Effector memory CD4-positive, alpha-beta T cell (primary cell): Measurements from ENCODE around the gene C18orf63.
"Not testable (repeated sequence)": the region's sequence is repeated elsewhere in the genome, so short reads cannot be mapped to it uniquely, and the experiment has no call there.

Experiments used
- DNase-seq, 3 donors: peaks; one replicate each; pipeline ENCODE4 v3.0.0-alpha.2; 2020
- H3K27ac ChIP-seq: 2 replicates; pipeline ENCODE4 v1.7.0; 2013; ENCODE audit warnings: mild to moderate bottlenecking, low read length, moderate library complexity; ENCODE audit not compliant: insufficient read depth, poor library complexity, severe bottlenecking
- H3K27me3 ChIP-seq: replicated peaks from 2 replicates; pipeline ENCODE4 v1.7.0; 2013; ENCODE audit warnings: mild to moderate bottlenecking, low read length; ENCODE audit not compliant: insufficient read depth, control insufficient read depth, poor library complexity, severe bottlenecking
- H3K36me3 ChIP-seq: 2 replicates; pipeline ENCODE4 v1.7.0; 2013; ENCODE audit warnings: mild to moderate bottlenecking, low read length, moderate library complexity; ENCODE audit not compliant: control insufficient read depth, insufficient read depth
- H3K4me1 ChIP-seq: 2 replicates; pipeline ENCODE4 v1.7.0; 2013; ENCODE audit warnings: low read length, mild to moderate bottlenecking; ENCODE audit not compliant: control insufficient read depth, insufficient read depth, poor library complexity, severe bottlenecking
- H3K4me3 ChIP-seq: 2 replicates; pipeline ENCODE4 v1.7.0; 2013; ENCODE audit warnings: low read length, low read depth, mild to moderate bottlenecking; ENCODE audit not compliant: insufficient read depth, poor library complexity, severe bottlenecking
- H3K9me3 ChIP-seq: 2 replicates; pipeline ENCODE4 v1.7.0; 2013; ENCODE audit warnings: mild to moderate bottlenecking, low read length, moderate library complexity; ENCODE audit not compliant: control insufficient read depth

C18orf63 gene

DNA sequence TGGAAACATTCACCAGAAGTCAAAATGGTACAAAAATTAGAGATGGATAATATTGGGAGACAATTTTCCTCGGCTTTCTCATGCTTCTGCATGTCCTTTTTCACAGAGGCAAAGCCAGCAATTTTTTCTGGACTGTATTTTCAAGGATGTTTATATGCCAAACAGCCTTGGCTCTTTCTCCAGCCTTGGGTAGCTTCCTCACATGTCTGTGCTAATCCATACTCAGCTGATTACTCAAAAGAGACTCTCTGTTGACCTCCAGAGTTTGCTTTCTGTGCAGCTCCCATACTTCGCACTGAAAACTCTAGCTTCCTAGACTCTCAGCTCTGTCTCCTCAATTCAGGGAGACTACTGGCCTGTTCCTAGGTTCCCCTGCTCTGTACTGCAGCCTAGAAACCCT is 10.6 kb downstream of the C18orf63 start:
- H3K27ac ChIP-seq: no peak overlapping the region
- DNase-seq: no peak

DNA sequence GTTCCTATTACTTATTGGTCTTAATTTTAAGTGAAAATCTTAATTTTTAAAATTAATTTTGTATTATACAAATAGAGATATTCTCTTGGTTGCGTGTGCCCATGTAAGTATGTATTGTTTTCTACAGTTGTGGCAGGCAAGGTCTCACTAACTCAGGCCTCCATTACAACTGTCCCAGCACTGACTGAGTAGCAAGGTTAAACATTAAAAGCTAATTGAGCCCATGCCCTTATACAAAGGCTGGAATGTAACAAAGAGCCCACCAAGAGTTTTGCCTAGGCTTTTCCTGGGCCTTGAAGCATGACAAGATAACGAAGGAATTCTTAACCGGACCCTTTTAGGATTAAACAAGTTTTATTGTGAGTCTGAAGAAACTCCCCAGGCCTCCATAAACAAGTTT is 11.2 kb downstream of the C18orf63 start:
- not testable (repeated sequence) for H3K4me3 ChIP-seq, H3K36me3 ChIP-seq, H3K4me1 ChIP-seq, H3K27ac ChIP-seq, DNase-seq, H3K27me3 ChIP-seq, H3K9me3 ChIP-seq

More for the DNA sequence above, 10.6 kb downstream of the C18orf63 start:
- Histone ChIP-seq H3K4me3 (no peak overlapping the region), H3K36me3 (no peaks in the 10 kb centered on the region), H3K4me1 (no peaks in the 10 kb centered on the region), H3K9me3 (no peaks in the 10 kb centered on the region), H3K27me3 (no peaks in the 10 kb centered on the region)

DNA sequence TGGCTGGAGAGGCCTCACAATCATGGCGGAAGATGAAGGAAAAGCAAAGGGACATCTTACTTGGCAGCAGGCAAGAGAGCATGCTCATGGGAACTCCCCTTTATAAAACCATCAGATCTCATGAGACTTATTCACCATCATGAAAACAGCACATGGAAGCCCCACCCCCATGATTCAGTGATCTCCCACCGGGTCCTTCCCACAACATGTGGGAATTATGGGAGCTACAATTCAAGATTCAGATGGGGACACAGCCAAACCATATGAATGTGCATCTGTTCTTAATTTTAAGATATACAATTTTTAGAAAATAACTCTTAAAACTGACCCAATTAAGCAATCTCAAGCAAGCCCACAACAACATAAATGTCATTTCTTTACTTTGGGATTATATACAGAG is 12.6 kb downstream of the C18orf63 start:
- DNase-seq: no peak
- Histone ChIP-seq H3K27me3 (no peaks in the 10 kb centered on the region), H3K36me3 (no peaks in the 10 kb centered on the region), H3K27ac (no peak overlapping the region), H3K9me3 (no peaks in the 10 kb centered on the region), H3K4me3 (no peak overlapping the region), H3K4me1 (no peaks in the 10 kb centered on the region)

DNA sequence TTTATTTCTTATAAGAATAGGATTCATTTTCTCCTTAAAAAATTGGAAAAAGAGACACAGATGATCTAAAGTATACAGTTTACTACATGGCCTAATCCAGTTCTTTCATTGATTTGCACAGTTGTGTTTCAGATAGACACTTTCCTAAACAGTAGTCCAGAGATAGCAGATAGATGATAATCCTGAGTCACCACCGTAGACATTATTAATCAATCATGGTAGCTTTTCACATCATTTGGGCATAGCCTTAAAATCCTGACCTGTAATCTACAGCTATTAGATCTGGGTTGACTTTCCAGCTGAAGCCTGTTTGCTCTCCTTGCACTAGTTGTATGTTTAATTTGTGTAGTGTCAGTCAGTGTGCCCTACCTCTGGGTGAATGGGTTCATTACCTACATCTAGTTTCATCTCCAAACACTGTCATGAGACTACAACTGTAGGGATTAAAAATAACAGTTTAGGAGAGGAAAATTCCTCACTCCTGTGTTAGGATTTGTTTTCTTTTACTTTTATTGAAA is 14.1 kb downstream of the C18orf63 start:
- no peaks in the 10 kb centered on the region for H3K9me3 ChIP-seq
- no peaks in the 10 kb centered on the region for H3K4me1 ChIP-seq
- H3K27ac ChIP-seq: no peak overlapping the region
- no peak overlapping the region for H3K4me3 ChIP-seq
- H3K27me3 ChIP-seq: no peaks in the 10 kb centered on the region
- no peaks in the 10 kb centered on the region for H3K36me3 ChIP-seq
- DNase-seq: no peak

DNA sequence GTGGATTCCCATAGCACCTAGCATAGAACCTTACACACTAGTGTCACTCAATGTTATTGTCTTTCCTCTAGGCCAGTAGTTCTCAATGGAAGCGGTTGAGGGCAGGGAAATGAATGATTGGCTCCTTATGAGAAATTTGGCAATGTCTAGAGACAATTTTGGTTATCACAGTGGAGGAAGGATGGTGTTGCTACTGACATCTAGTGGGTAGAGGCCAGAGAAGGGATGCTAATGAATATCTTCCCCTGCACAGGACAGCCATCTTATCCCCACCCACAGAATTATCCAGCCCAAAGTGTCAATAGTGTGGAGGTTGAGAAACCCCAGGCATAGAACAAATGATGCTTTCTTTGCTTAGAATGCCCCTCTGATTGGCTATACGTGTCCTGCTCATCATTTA is 15.8 kb downstream of the C18orf63 start:
- DNase-seq: no peak

DNA sequence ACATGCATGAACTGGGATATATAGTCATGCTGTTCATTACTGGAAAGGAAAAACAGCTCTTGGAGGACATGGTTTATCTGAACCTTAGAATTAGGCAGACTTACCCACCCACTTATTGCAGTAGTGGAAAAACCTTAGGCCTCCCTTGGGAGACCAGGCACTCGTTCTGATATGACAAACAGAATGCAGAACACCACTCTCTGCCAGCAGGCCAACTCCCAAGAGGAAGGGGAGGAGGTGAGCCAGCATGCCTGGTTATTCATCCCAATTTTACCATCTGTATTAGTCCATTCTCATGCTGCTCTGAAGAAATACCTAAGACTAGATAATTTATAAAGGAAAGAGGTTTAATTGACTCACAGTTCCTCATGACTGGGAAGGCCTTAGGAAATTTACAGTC is 17.5 kb downstream of the C18orf63 start:
- Histone ChIP-seq H3K4me3 (no peak overlapping the region), H3K27ac (no peak overlapping the region), H3K27me3 (no peaks in the 10 kb centered on the region), H3K9me3 (no peaks in the 10 kb centered on the region), H3K36me3 (no peaks in the 10 kb centered on the region), H3K4me1 (no peaks in the 10 kb centered on the region)
- no peak for DNase-seq

More for the DNA sequence above, 15.8 kb downstream of the C18orf63 start:
- Histone ChIP-seq H3K9me3 (no peaks in the 10 kb centered on the region), H3K36me3 (no peaks in the 10 kb centered on the region), H3K27ac (no peak overlapping the region), H3K27me3 (no peaks in the 10 kb centered on the region), H3K4me1 (no peaks in the 10 kb centered on the region), H3K4me3 (no peak overlapping the region)

DNA sequence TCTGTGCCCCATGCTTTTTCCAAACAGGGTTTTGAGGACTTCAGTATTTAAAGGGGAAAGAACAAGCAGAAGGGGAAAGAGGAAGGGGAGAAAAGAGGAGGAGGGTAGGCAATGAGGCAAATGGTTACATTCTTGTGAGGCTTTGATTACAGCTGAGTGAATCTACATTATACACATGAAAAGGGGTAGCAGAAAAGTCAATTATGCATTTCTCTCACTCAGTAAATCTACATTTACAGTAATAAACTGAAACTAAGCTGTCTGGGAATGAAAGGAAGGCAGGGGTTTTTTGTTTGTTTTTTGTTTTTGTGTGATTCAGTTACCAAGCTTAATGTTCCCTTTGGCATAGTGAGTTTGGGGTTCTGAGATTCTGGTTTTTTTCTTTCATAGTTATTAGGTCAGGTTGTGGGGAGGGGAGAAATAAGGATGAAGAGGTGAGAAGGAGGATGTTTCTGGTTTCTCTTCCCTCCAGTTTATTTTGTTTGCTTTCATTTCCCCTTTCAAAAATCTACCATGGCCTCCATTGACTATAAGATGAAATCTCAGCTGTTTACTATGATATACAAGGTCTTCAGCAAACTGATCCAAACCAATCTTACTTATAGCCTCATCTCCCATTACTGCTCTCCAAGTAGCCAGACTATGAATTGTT is 18.7 kb downstream of the C18orf63 start:
- H3K9me3 ChIP-seq: no peaks in the 10 kb centered on the region
- H3K27me3 ChIP-seq: no peaks in the 10 kb centered on the region
- H3K27ac ChIP-seq: no peak overlapping the region
- H3K4me3 ChIP-seq: no peak overlapping the region
- no peaks in the 10 kb centered on the region for H3K36me3 ChIP-seq
- no peak for DNase-seq
- no peaks in the 10 kb centered on the region for H3K4me1 ChIP-seq

DNA sequence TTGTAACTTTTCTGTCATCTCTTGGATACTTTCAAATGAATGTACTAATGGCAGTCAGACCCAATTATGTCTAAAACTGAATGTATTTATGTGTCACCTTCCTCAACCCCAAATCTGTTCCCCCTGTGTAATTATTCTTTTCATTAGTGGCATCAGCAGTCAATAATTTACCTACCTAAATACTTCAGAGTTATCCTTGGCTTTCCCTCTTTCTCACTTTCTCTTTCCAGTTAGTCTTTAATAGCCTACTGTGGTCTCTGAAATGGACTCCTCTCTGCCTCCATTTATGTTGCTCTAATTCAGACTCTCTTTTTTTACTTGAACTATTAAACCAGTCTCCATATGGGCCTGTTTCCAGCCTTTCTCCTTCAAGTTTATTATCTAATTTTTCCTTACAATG is 21.0 kb downstream of the C18orf63 start:
- Histone ChIP-seq H3K36me3 (no peaks in the 10 kb centered on the region), H3K4me1 (no peaks in the 10 kb centered on the region), H3K27me3 (no peaks in the 10 kb centered on the region), H3K4me3 (no peak overlapping the region), H3K27ac (no peak overlapping the region), H3K9me3 (no peaks in the 10 kb centered on the region)
- DNase-seq: no peak

DNA sequence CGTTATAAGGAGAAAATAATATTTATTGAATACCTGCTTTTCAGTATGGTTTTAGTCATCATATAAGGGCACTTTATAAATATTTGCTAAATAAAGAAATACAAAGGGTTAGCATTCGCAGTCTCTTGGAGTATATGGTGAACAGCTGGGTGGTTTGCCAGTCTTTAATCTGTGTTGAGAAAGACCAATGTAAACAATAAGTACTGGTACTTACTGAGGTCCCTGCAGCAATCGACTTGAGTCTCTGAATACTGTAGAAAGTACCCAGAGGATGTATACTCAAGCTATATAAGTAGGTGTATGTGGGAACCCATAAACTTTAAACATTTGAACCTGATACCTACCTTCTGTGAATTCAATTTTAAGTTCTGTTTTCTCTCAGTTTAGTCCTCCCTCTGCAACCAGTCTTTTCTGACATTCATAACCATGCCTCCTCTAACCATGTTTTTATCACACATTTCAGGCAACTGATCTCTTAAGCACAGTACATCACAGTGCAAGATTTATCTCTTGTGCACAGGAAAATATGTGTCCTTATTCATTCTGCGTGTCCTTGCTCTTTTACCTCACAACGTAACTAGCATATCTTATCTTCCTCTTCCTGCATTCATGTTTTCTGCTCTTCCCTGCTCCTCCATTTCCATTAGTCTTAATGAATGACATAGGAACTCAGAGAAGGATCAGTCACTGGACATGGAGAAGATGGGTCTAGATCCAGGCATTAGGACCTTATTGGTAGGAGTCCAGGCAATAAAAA is 21.7 kb downstream of the C18orf63 start:
- Histone ChIP-seq H3K36me3 (no peaks in the 10 kb centered on the region), H3K27me3 (no peaks in the 10 kb centered on the region), H3K27ac (no peak overlapping the region), H3K4me1 (no peaks in the 10 kb centered on the region), H3K9me3 (no peaks in the 10 kb centered on the region), H3K4me3 (no peak overlapping the region)
- DNase-seq: no peak

DNA sequence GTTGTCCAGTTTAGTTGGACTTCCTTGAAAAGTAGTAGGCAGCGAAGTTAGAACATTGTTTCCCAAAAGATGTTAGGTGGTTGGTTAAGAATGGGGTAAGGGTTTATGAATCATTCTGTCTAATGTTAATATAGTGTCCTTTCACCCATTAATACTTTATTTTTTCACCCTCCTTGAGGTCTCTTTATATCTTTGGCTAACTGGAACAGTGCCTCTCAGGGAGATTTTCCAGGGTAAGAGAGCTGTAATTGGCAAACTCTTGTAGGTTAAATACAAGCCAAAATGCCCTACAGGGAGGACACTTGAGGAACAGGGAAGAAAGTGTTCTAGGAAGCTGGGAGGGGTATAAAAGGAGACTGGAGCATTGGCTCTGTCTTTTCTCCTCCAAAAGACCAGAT is 22.3 kb downstream of the C18orf63 start:
- Histone ChIP-seq H3K9me3 (no peaks in the 10 kb centered on the region), H3K4me3 (no peak overlapping the region), H3K27me3 (no peaks in the 10 kb centered on the region)

More for the DNA sequence above, 22.3 kb downstream of the C18orf63 start:
- H3K36me3 ChIP-seq: no peaks in the 10 kb centered on the region
- H3K4me1 ChIP-seq: no peaks in the 10 kb centered on the region
- no peak overlapping the region for H3K27ac ChIP-seq
- DNase-seq: no peak
